ENCODE measurements around the gene TERT.

GRCh38 chr5:1213508-1214162, 81.2 kb downstream of the TERT start:
- TF ChIP-seq MAX (IDR thresholded peaks at IDR 0.05): no peak
- no peak for TF ChIP-seq DPF2 (CRISPR knock-in tag; IDR thresholded peaks at IDR 0.05; ENCODE audit: borderline replicate concordance, low read depth)
- TF ChIP-seq NCOA2 (CRISPR knock-in tag; IDR thresholded peaks at IDR 0.05): no peak
- TF ChIP-seq BRD4 (CRISPR knock-in tag; IDR thresholded peaks at IDR 0.05): no peak
- no peak for TF ChIP-seq REPIN1 (CRISPR knock-in tag; IDR thresholded peaks at IDR 0.05; ENCODE audit: borderline replicate concordance, low read depth)
- no peak for TF ChIP-seq ATF2 (CRISPR knock-in tag; IDR thresholded peaks at IDR 0.05)
- no peak for TF ChIP-seq PHF8 (CRISPR knock-in tag; IDR thresholded peaks at IDR 0.05)
- no peak for TF ChIP-seq POLR2G (IDR thresholded peaks at IDR 0.05; ENCODE audit: low read depth, low read length)
- TF ChIP-seq TBP (CRISPR knock-in tag; IDR thresholded peaks at IDR 0.05): no peak
- no peak for TF ChIP-seq FOXP4 (CRISPR knock-in tag; IDR thresholded peaks at IDR 0.05)
- TF ChIP-seq BRCA1 (CRISPR knock-in tag; IDR thresholded peaks at IDR 0.05): no peak
- no peak for TF ChIP-seq GABPB1 (CRISPR knock-in tag; IDR thresholded peaks at IDR 0.05)

Data from HepG2 (cell line).